GM23338 (cell line): ENCODE results near the gene CCN6. TPM values are rescaled to one million over a fixed set of nuclear protein-coding genes. Genes with fewer than 3 reads are reported as not detected.

Source experiments
- ATAC-seq: fragments of 200-7000 bp; cut with Tn5 transposase; 3 replicates; pipeline ENCODE4 v1.9.1; 2020
- DNase-seq: peaks from one replicate; pipeline ENCODE4 v3.0.0-alpha.2; 2015; ENCODE audit warnings: low spot score
- H2AFZ ChIP-seq: fragments of 200-600 bp; sonication (generic); 2 replicates; pipeline ENCODE4 v1.8.0; 2016; ENCODE audit warnings: antibody characterized with exemption, mild to moderate bottlenecking, moderate library complexity
- H3F3A ChIP-seq: fragments of 200-600 bp; sonication (generic); replicated peaks from 2 replicates; pipeline ENCODE4 v1.8.0; 2017; ENCODE audit warnings: antibody characterized with exemption, mixed run types, low read depth
- H3K27ac ChIP-seq: fragments of 200-600 bp; sonication (generic); 2 replicates; pipeline ENCODE4 v1.6.1; 2016; ENCODE audit warnings: low read depth
- H3K27me3 ChIP-seq: fragments of 200-600 bp; sonication (generic); 2 replicates; pipeline ENCODE4 v1.8.0; 2016; ENCODE audit warnings: mild to moderate bottlenecking, mixed run types, moderate library complexity; ENCODE audit not compliant: insufficient read depth
- H3K36me3 ChIP-seq: fragments of 200-600 bp; sonication (generic); 2 replicates; pipeline ENCODE4 v1.8.0; 2016; ENCODE audit warnings: mild to moderate bottlenecking; ENCODE audit not compliant: insufficient read depth
- H3K4me1 ChIP-seq: fragments of 200-600 bp; sonication (generic); 2 replicates; pipeline ENCODE4 v1.8.0; 2016; ENCODE audit warnings: mild to moderate bottlenecking, moderate library complexity; ENCODE audit not compliant: insufficient read depth
- H3K4me2 ChIP-seq: fragments of 200-600 bp; sonication (generic); 2 replicates; pipeline ENCODE4 v1.7.1; 2017; ENCODE audit warnings: mixed run types
- H3K4me3 ChIP-seq: fragments of 200-600 bp; sonication (generic); 2 replicates; pipeline ENCODE4 v1.6.1; 2016; ENCODE audit warnings: mixed run types
- H3K79me2 ChIP-seq: fragments of 200-600 bp; sonication (generic); replicated peaks from 2 replicates; pipeline ENCODE4 v1.8.0; 2017; ENCODE audit warnings: mild to moderate bottlenecking; ENCODE audit not compliant: insufficient read depth
- H3K9me2 ChIP-seq: fragments of 200-600 bp; sonication (generic); 2 replicates; pipeline ENCODE4 v1.8.0; 2017; ENCODE audit not compliant: insufficient read depth
- H4K20me1 ChIP-seq: fragments of 200-600 bp; sonication (generic); replicated peaks from 2 replicates; pipeline ENCODE4 v1.8.0; 2017; ENCODE audit warnings: mild to moderate bottlenecking; ENCODE audit not compliant: insufficient read depth
- H3K27ac Mint-ChIP-seq: 2 replicates; pipeline ENCODE4 v1.8.0; 2020; ENCODE audit warnings: inconsistent platforms, mild to moderate bottlenecking, moderate library complexity, mixed read lengths
- H3K27me3 Mint-ChIP-seq: 3 replicates; pipeline ENCODE4 v1.8.0; 2022; ENCODE audit warnings: low read depth, mild to moderate bottlenecking, moderate library complexity, mixed read lengths, inconsistent platforms; ENCODE audit not compliant: insufficient read depth, poor library complexity
- H3K36me3 Mint-ChIP-seq: 3 replicates; pipeline ENCODE4 v1.8.0; 2021; ENCODE audit warnings: low read depth, mild to moderate bottlenecking, inconsistent platforms, moderate library complexity, mixed read lengths
- H3K4me1 Mint-ChIP-seq: 3 replicates; pipeline ENCODE4 v1.8.0; 2020; ENCODE audit warnings: mild to moderate bottlenecking, inconsistent platforms, mixed read lengths
- H3K4me3 Mint-ChIP-seq: 3 replicates; pipeline ENCODE4 v1.8.0; 2021; ENCODE audit warnings: moderate library complexity, mild to moderate bottlenecking, inconsistent platforms, mixed read lengths
- H3K9me3 Mint-ChIP-seq: 3 replicates; pipeline ENCODE4 v1.8.0; 2020; ENCODE audit warnings: moderate library complexity, mild to moderate bottlenecking, inconsistent platforms, mixed read lengths
- CREB1 ChIP-seq: fragments of 250-450 bp; sonication (Bioruptor Pico); IDR thresholded peaks from 2 replicates; pipeline ENCODE4 v1.5.0; 2020; ENCODE audit warnings: low read depth, mild to moderate bottlenecking, moderate library complexity
- EZH2 ChIP-seq: fragments of 200-600 bp; sonication (generic); IDR thresholded peaks from one replicate; pipeline ENCODE4 v1.8.0; 2017; ENCODE audit warnings: antibody characterized with exemption, mild to moderate bottlenecking, low read depth; ENCODE audit not compliant: unreplicated experiment
- EZH2phosphoT487 ChIP-seq: fragments of 200-600 bp; sonication (generic); IDR thresholded peaks from one replicate; pipeline ENCODE4 v1.8.1; 2018; ENCODE audit warnings: antibody characterized with exemption; ENCODE audit not compliant: unreplicated experiment
- JUNB ChIP-seq: IDR thresholded peaks from one replicate; pipeline ENCODE4 v1.6.1; 2016; ENCODE audit warnings: antibody characterized with exemption; ENCODE audit not compliant: unreplicated experiment
- NANOG ChIP-seq: IDR thresholded peaks from 2 replicates; pipeline ENCODE4 v1.6.1; 2016; ENCODE audit warnings: antibody characterized with exemption, borderline replicate concordance
- POLR2AphosphoS5 ChIP-seq: IDR thresholded peaks from 2 replicates; pipeline ENCODE4 v1.6.1; 2016; ENCODE audit warnings: antibody characterized with exemption, low read depth
- STAT1 ChIP-seq: IDR thresholded peaks from one replicate; pipeline ENCODE4 v1.6.1; 2016; ENCODE audit warnings: antibody characterized with exemption; ENCODE audit not compliant: unreplicated experiment
- ZNF114 ChIP-seq: fragments of 250-450 bp; sonication (Bioruptor Pico); IDR thresholded peaks from 2 replicates; pipeline ENCODE4 v1.5.0; 2020; ENCODE audit warnings: mild to moderate bottlenecking, moderate library complexity
- ZNF331 ChIP-seq: fragments of 250-450 bp; sonication (Bioruptor Pico); IDR thresholded peaks from 2 replicates; pipeline ENCODE4 v1.5.0; 2020; ENCODE audit warnings: low read depth, mild to moderate bottlenecking, moderate library complexity
- ZNF462 ChIP-seq: fragments of 250-450 bp; sonication (Bioruptor Pico); IDR thresholded peaks from 2 replicates; pipeline ENCODE4 v1.5.0; 2020; ENCODE audit warnings: mild to moderate bottlenecking, moderate library complexity
- polyA plus RNA-seq: library from polyadenylated mRNA; unstranded; fragments of >200 nt; fragmentation: Nextera tagmentation; extraction: Ambion mirVana; gene quantifications from 2 replicates; pipeline ENCODE4 v1.2.1, GENCODE V29; 2016
- total RNA-seq: library from RNA; depleted of rRNA; stranded (reverse); fragments of >200 nt; shearing (Covaris generic); gene quantifications from 2 replicates; pipeline ENCODE4 v1.2.3, GENCODE V29; 2014
- TF ChIP-seq, protein P1 (sequence below), 2 experiments: fragments of 200-600 bp in 1 of 2; sonication (generic) in 1 of 2; conservative IDR thresholded peaks; 2 replicates each; pipeline versions ENCODE4 v1.5.1 to v1.6.1; 2016 to 2017; ENCODE audit warnings: antibody characterized with exemption in 2 of 2, low read depth in 2 of 2, mild to moderate bottlenecking in 2 of 2, moderate library complexity in 1 of 2
- TF ChIP-seq, protein P2 (sequence below): IDR thresholded peaks from one replicate; pipeline ENCODE4 v1.6.1; 2018; ENCODE audit warnings: antibody characterized with exemption; ENCODE audit not compliant: unreplicated experiment
- TF ChIP-seq, protein P3 (sequence below): IDR thresholded peaks from 2 replicates; pipeline ENCODE4 v1.6.1; 2016; ENCODE audit warnings: antibody characterized with exemption

Gene CCN6
- total and polyA plus RNA-seq, 2 experiments from 2014 or later, result 0.65 TPM; not detected in 1

GRCh38 chr6:112066606-112067005, 12.7 kb downstream of the CCN6 start:
- Histone ChIP-seq H3K4me1 (no peaks in the 10 kb centered on the region), H3K4me3 (no peak overlapping the region), H3K27ac (no peak overlapping the region), H3K4me2 (no peak overlapping the region), H3K9me2 (no peaks in the 10 kb centered on the region), H3F3A (no peaks in the 10 kb centered on the region), H4K20me1 (no peaks in the 10 kb centered on the region), H3K36me3 (no peaks in the 10 kb centered on the region), H2AFZ (no peak overlapping the region), H3K27me3 (no peaks in the 10 kb centered on the region), H3K79me2 (no peaks in the 10 kb centered on the region)
- Mint-ChIP-seq H3K4me3 (no peak overlapping the region), H3K27ac (no peak overlapping the region), H3K27me3 (no peaks in the 10 kb centered on the region), H3K4me1 (no peaks in the 10 kb centered on the region), H3K36me3 (peaks cover 2% of the 10 kb centered on the region), H3K9me3 (no peaks in the 10 kb centered on the region)
- DNase-seq (no peak), ATAC-seq (no peak)
- TF ChIP-seq ZNF462 (CRISPR knock-in tag) (no peak), ZNF114 (CRISPR knock-in tag) (no peak), STAT1 (no peak), EZH2 (no peak), NANOG (no peak), ZNF331 (CRISPR knock-in tag) (no peak), JUNB (no peak), POLR2AphosphoS5 (no peak), EZH2phosphoT487 (no peak), CREB1 (CRISPR knock-in tag) (no peak)
- TF ChIP-seq, protein P1, sequence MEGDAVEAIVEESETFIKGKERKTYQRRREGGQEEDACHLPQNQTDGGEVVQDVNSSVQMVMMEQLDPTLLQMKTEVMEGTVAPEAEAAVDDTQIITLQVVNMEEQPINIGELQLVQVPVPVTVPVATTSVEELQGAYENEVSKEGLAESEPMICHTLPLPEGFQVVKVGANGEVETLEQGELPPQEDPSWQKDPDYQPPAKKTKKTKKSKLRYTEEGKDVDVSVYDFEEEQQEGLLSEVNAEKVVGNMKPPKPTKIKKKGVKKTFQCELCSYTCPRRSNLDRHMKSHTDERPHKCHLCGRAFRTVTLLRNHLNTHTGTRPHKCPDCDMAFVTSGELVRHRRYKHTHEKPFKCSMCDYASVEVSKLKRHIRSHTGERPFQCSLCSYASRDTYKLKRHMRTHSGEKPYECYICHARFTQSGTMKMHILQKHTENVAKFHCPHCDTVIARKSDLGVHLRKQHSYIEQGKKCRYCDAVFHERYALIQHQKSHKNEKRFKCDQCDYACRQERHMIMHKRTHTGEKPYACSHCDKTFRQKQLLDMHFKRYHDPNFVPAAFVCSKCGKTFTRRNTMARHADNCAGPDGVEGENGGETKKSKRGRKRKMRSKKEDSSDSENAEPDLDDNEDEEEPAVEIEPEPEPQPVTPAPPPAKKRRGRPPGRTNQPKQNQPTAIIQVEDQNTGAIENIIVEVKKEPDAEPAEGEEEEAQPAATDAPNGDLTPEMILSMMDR (conservative IDR thresholded peaks at IDR 0.05; ENCODE audit: low read depth in 2 of 2), result no peak
- TF ChIP-seq, protein P2, sequence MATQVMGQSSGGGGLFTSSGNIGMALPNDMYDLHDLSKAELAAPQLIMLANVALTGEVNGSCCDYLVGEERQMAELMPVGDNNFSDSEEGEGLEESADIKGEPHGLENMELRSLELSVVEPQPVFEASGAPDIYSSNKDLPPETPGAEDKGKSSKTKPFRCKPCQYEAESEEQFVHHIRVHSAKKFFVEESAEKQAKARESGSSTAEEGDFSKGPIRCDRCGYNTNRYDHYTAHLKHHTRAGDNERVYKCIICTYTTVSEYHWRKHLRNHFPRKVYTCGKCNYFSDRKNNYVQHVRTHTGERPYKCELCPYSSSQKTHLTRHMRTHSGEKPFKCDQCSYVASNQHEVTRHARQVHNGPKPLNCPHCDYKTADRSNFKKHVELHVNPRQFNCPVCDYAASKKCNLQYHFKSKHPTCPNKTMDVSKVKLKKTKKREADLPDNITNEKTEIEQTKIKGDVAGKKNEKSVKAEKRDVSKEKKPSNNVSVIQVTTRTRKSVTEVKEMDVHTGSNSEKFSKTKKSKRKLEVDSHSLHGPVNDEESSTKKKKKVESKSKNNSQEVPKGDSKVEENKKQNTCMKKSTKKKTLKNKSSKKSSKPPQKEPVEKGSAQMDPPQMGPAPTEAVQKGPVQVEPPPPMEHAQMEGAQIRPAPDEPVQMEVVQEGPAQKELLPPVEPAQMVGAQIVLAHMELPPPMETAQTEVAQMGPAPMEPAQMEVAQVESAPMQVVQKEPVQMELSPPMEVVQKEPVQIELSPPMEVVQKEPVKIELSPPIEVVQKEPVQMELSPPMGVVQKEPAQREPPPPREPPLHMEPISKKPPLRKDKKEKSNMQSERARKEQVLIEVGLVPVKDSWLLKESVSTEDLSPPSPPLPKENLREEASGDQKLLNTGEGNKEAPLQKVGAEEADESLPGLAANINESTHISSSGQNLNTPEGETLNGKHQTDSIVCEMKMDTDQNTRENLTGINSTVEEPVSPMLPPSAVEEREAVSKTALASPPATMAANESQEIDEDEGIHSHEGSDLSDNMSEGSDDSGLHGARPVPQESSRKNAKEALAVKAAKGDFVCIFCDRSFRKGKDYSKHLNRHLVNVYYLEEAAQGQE, result no peak
- TF ChIP-seq, protein P3, sequence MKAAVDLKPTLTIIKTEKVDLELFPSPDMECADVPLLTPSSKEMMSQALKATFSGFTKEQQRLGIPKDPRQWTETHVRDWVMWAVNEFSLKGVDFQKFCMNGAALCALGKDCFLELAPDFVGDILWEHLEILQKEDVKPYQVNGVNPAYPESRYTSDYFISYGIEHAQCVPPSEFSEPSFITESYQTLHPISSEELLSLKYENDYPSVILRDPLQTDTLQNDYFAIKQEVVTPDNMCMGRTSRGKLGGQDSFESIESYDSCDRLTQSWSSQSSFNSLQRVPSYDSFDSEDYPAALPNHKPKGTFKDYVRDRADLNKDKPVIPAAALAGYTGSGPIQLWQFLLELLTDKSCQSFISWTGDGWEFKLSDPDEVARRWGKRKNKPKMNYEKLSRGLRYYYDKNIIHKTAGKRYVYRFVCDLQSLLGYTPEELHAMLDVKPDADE, result no peak
